Peyer's patch (tissue), 4 donors: ENCODE data around the gene IGSF5. TPM values are rescaled to one million over a fixed set of nuclear protein-coding genes. Genes with fewer than 3 reads are reported as not detected.

Source experiments
- DNase-seq, 3 donors: peaks; one replicate each; pipeline ENCODE4 v3.0.0-alpha.2; 2017 to 2019
- H3K27ac ChIP-seq, 4 donors: fragments of 200-600 bp; sonication (generic); one replicate each; pipeline ENCODE4 v1.5.1; 2016 to 2019
- H3K27me3 ChIP-seq, 2 donors: fragments of 200-600 bp; sonication (generic); one replicate each; pipeline ENCODE4 v1.5.1; 2019
- H3K36me3 ChIP-seq, 3 donors: fragments of 200-600 bp; sonication (generic); one replicate each; pipeline ENCODE4 v1.5.1; 2016 to 2019
- H3K4me1 ChIP-seq, 4 donors: fragments of 200-600 bp; sonication (generic); one replicate each; pipeline ENCODE4 v1.5.1; 2016 to 2019
- H3K4me3 ChIP-seq, 4 donors: fragments of 200-600 bp; sonication (generic); 1 replicate in 3 of 4; 2 replicates in 1 of 4; pipeline ENCODE4 v1.5.1; 2016 to 2019; ENCODE audit warnings: mild to moderate bottlenecking in 1 of 4
- H3K9me3 ChIP-seq, 4 donors: fragments of 200-600 bp; sonication (generic); one replicate each; pipeline ENCODE4 v1.5.1; 2016 to 2019; ENCODE audit warnings: mild to moderate bottlenecking in 1 of 4
- CTCF ChIP-seq, 6 experiments: fragments of 450-650 bp in 4 of 6; fragments of 200-600 bp in 2 of 6; sonication (generic) in 1 of 6; IDR thresholded peaks; one replicate each; pipeline ENCODE4 v1.5.1; 2017 to 2019; ENCODE audit warnings: antibody characterized with exemption in 6 of 6, mild to moderate bottlenecking in 3 of 6, moderate library complexity in 1 of 6
- POLR2A ChIP-seq, 2 donors: fragments of 450-650 bp; IDR thresholded peaks; one replicate each; pipeline ENCODE4 v1.5.1; 2017; ENCODE audit warnings: antibody characterized with exemption in 2 of 2, mild to moderate bottlenecking in 2 of 2, moderate library complexity in 2 of 2
- total RNA-seq, 4 donors: library from RNA; depleted of rRNA; stranded (reverse); fragments of >200 nt; gene quantifications; one replicate each; pipeline ENCODE4 v1.1.0, GENCODE V29; 2016

IGSF5 gene
- total RNA-seq, 4 donors from 2014 or later = not detected

GRCh38 chr21:39750670-39751069, 5.7 kb downstream of the IGSF5 start:
- H3K27ac ChIP-seq = no peak overlapping the region
- H3K4me3 ChIP-seq = no peak overlapping the region
- H3K9me3 ChIP-seq = no peaks in the 10 kb centered on the region
- TF ChIP-seq CTCF (IDR thresholded peaks at IDR 0.05) = no peak
- no peak for TF ChIP-seq POLR2A (IDR thresholded peaks at IDR 0.05)
- no peaks in the 10 kb centered on the region for H3K27me3 ChIP-seq
- no peak for DNase-seq
- H3K4me1 ChIP-seq = no peaks in the 10 kb centered on the region
- no peaks in the 10 kb centered on the region for H3K36me3 ChIP-seq

GRCh38 chr21:39754811-39755210, 9.8 kb downstream of the IGSF5 start:
- no peaks in the 10 kb centered on the region for H3K4me1 ChIP-seq
- no peak overlapping the region for H3K27ac ChIP-seq
- TF ChIP-seq POLR2A (IDR thresholded peaks at IDR 0.05) (no peak), CTCF (IDR thresholded peaks at IDR 0.05) (no peak)
- H3K9me3 ChIP-seq = no peaks in the 10 kb centered on the region
- no peak for DNase-seq
- no peaks in the 10 kb centered on the region for H3K27me3 ChIP-seq
- no peak overlapping the region for H3K4me3 ChIP-seq
- no peaks in the 10 kb centered on the region for H3K36me3 ChIP-seq

DNA sequence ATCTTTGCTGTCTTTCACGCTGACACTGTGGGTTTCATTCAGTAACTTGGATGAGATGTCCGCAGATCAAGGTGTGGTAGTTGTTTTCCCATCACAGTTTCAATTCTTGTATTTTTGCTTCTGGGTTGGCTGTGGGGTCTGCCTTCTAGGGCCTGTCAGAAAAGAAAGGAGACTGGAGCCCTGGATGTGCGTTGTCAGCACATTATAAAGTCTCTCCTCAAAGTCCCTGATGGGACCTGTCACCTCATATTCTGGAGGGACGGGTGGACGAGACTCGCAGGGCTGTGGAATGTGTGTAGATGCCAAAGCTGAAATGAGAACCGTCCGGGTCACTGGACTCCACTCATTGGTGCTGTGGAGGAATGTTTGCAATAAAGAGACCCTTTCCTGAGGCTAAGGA, 11.3 kb downstream of the IGSF5 start:
- no peaks in the 10 kb centered on the region for H3K9me3 ChIP-seq
- H3K4me3 ChIP-seq = no peak overlapping the region
- H3K4me1 ChIP-seq = no peaks in the 10 kb centered on the region
- no peak for DNase-seq
- H3K36me3 ChIP-seq = no peaks in the 10 kb centered on the region
- no peak overlapping the region for H3K27ac ChIP-seq
- H3K27me3 ChIP-seq = no peaks in the 10 kb centered on the region
- TF ChIP-seq CTCF (IDR thresholded peaks at IDR 0.05) = no peak
- no peak for TF ChIP-seq POLR2A (IDR thresholded peaks at IDR 0.05)

- Histone ChIP-seq H3K9me3 (no peaks in the 10 kb centered on the region), H3K27ac (no peak overlapping the region), H3K27me3 (no peaks in the 10 kb centered on the region), H3K36me3 (no peaks in the 10 kb centered on the region), H3K4me3 (no peak overlapping the region), H3K4me1 (no peaks in the 10 kb centered on the region)
- DNase-seq = no peak
- TF ChIP-seq POLR2A (IDR thresholded peaks at IDR 0.05) = no peak
- no peak for TF ChIP-seq CTCF (IDR thresholded peaks at IDR 0.05)
Observed at GRCh38 chr21:39763272-39763970, 18.4 kb downstream of the IGSF5 start.

DNA sequence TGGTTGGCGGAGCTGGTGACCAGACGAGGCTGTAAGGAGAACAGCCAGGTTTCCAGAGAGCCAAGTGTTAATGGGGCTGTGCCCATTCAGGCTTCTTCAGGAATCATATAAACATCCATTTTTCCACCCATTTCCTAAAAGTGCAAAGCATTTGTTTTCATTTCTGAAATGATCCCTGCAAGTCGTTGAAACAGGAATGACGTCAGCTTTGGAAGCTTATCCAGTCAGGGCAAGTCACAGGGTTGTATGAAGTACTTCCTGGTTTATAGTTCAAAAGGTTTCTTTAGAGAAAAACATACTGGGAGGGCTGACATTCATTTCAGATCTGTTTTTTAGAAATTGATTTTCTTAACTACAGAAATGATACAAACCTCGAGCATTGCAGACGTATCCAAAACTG, 29.2 kb downstream of the IGSF5 start:
- Histone ChIP-seq H3K36me3 (no peaks in the 10 kb centered on the region), H3K4me1 (no peaks in the 10 kb centered on the region)
- no peak for DNase-seq

More for the DNA sequence above, 29.2 kb downstream of the IGSF5 start:
- H3K9me3 ChIP-seq = no peaks in the 10 kb centered on the region
- H3K27me3 ChIP-seq = no peaks in the 10 kb centered on the region
- TF ChIP-seq CTCF (IDR thresholded peaks at IDR 0.05) (no peak), POLR2A (IDR thresholded peaks at IDR 0.05) (no peak)
- H3K27ac ChIP-seq = no peak overlapping the region
- H3K4me3 ChIP-seq = no peak overlapping the region
